Vagina (tissue), 2 donors: ENCODE results near the gene RCAN3.

Experiments
- POLR2A ChIP-seq, 2 donors: fragments of 450-650 bp; IDR thresholded peaks; one replicate each; pipeline ENCODE4 v1.6.1; 2017; ENCODE audit warnings: antibody characterized with exemption in 2 of 2, mild to moderate bottlenecking in 2 of 2, moderate library complexity in 2 of 2
- POLR2AphosphoS5 ChIP-seq, 2 donors: sonication (generic); formaldehyde crosslinking; IDR thresholded peaks; one replicate each; pipeline ENCODE4 v1.9.0; 2017; ENCODE audit warnings: antibody characterized with exemption in 2 of 2, mild to moderate bottlenecking in 2 of 2, low read depth in 1 of 2; ENCODE audit not compliant: insufficient read depth in 1 of 2

DNA sequence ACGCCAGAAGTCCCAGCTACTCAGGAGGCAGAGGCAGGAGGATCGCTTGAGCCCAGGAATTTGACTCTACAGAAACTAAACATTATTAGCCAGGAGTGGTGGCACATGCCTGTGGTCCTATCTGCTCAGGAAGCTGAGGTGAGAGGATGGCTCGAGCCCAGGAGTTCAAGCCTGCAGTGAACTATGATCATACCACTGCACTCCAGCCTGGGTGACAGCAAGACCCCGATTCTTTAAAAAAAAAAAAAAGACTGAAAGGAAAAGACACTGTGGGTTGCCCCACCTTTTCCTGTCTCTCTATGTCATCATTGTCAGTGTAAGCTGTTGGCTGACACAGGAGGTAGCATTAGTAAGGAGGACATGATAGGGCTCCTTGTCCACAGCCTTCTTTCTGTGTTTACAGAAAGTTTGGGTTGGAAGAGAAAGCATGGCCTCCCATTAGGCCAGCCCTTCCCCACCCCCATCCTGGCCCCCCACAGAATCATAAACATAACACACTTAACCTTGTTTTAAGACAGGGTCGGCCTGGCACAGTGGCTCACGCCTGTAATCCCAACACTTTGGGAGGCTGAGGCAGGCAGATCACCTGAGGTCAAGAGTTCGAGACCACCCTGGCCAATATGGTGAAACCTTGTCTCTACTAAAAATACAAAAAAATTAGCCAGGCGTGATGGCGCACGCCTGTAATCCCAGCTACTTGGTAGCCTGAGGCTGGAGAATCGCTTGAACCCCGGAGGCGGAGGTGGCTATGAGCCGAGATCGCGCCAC, 20.6 kb upstream of the RCAN3 start:
- no peak for TF ChIP-seq POLR2A (IDR thresholded peaks at IDR 0.05)
- no peak for TF ChIP-seq POLR2AphosphoS5 (IDR thresholded peaks at IDR 0.05; ENCODE audit: insufficient read depth in 1 of 2, low read depth in 1 of 2)
